ENCODE results near the gene RASA1. TPM values are rescaled to one million over a fixed set of nuclear protein-coding genes. Genes with fewer than 3 reads are reported as not detected.

Gene RASA1
- total RNA-seq, 1 experiment from 2014 or later, result 29.6 TPM

DNA sequence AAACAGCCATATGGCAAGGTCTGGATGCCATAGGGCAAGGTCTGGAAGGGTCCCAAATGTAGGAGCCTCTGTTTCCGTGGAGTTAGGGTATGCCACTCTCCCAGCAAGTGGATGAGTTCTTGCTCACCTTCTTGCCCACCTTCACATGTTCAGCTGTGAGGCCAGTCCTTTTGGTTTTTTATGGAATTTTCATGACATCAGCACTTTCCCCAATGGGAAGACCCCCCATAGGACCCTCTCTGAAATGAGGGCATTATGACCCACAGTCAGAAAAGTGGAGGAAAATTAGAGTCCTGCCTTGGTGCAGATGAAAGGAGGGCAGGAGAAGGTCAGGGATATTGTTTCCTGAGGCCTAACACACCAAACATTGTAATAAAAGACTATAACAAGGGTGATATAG is 53.9 kb downstream of the RASA1 start:
- H3K14ac ChIP-seq (ENCODE audit: insufficient read depth, low read length), result no peak overlapping the region
- peaks cover 16% of the 10 kb centered on the region for H3K79me1 ChIP-seq (ENCODE audit: insufficient read depth, low read depth, low read length, poor library complexity, severe bottlenecking)
- peaks cover 2% of the 10 kb centered on the region; the same call in 1 of the 2 replicates for H3K79me2 ChIP-seq (ENCODE audit: insufficient read depth, low read length)
- peaks cover 15 to 22% of the 10 kb centered on the region in 2 experiments for H3K9me3 Mint-ChIP-seq
- H3K56ac ChIP-seq (ENCODE audit: insufficient read length, low read depth, low read length), result no peak overlapping the region
- H2BK12ac ChIP-seq (ENCODE audit: insufficient read length, low read depth, low read length), result no peak overlapping the region
- no peak for DNase-seq
- no peak overlapping the region for H3K4me3 Mint-ChIP-seq
- H2AK5ac ChIP-seq (ENCODE audit: insufficient read length, low read length), result no peak overlapping the region
- H2BK120ac ChIP-seq (ENCODE audit: low read depth, low read length, poor library complexity, severe bottlenecking), result no peak overlapping the region
- no peak overlapping the region for H3K27ac Mint-ChIP-seq
- H3K23ac ChIP-seq (ENCODE audit: insufficient read length, low read depth, low read length), result no peak overlapping the region
- peaks cover 0 to 6% of the 10 kb centered on the region in 2 experiments; a peak in 3 of 4 replicates for H3K4me1 Mint-ChIP-seq
- no peaks in the 10 kb centered on the region for H3K27me3 ChIP-seq (ENCODE audit: insufficient read depth, low read length)
- H4K5ac ChIP-seq (ENCODE audit: insufficient read length, low read depth, low read length), result no peak overlapping the region
- no peaks in the 10 kb centered on the region for H3K9me3 ChIP-seq (ENCODE audit: control insufficient read depth, low read depth, low read length)
- no CpG with 5 or more reads among the region's 1 CpG for WGBS (ENCODE audit: extremely low coverage, insufficient read length, low lambda C conversion rate)
- H3K4me2 ChIP-seq (ENCODE audit: insufficient read depth, insufficient read length, low read length), result no peak overlapping the region
- no peaks in the 10 kb centered on the region; the same call in 1 of the 2 replicates for H3K4me1 ChIP-seq (ENCODE audit: insufficient read depth, low read length)
- no peak overlapping the region for H3K9ac ChIP-seq (ENCODE audit: extremely low read depth, insufficient read length, low read length)
- no peak overlapping the region for H3K27ac ChIP-seq (ENCODE audit: insufficient read length, low read depth, low read length)
- no peaks in the 10 kb centered on the region for H3K23me2 ChIP-seq (ENCODE audit: insufficient read length, low read depth, low read length, poor library complexity, severe bottlenecking)
- H2BK15ac ChIP-seq (ENCODE audit: low read depth, low read length), result no peak overlapping the region
- H4K8ac ChIP-seq (replicated peaks; ENCODE audit: insufficient read length, low read depth, low read length), result no peak overlapping the region
- no peak overlapping the region for H3T11ph ChIP-seq (ENCODE audit: low read length)
- no peaks in the 10 kb centered on the region for H4K20me1 ChIP-seq (ENCODE audit: control insufficient read depth, insufficient read depth, insufficient read length)
- no peak overlapping the region for H4K91ac ChIP-seq (ENCODE audit: insufficient read length, low read depth, low read length)
- H2BK20ac ChIP-seq (ENCODE audit: low read depth, low read length, poor library complexity, severe bottlenecking), result no peak overlapping the region
- no peak overlapping the region for H3K4ac ChIP-seq (ENCODE audit: low read depth, low read length)
- H3K27me3 Mint-ChIP-seq (ENCODE audit: low read depth), result no peaks in the 10 kb centered on the region
- no peak overlapping the region for H3K18ac ChIP-seq (ENCODE audit: insufficient read length, low read depth, low read length)
- no peak overlapping the region for H2AFZ ChIP-seq (ENCODE audit: low read length)
- TF ChIP-seq CTCF (conservative IDR thresholded peaks at IDR 0.05), result no peak
- no peak overlapping the region for H2BK5ac ChIP-seq (ENCODE audit: insufficient read length, low read length)
- peaks cover 26 to 34% (median 32%) of the 10 kb centered on the region in 3 experiments for H3K36me3 Mint-ChIP-seq (ENCODE audit: insufficient read depth in 1 of 3, low read depth in 3 of 3)

Measured in H9 (cell line).